ENCODE measurements around the gene CUEDC1. TPM values are rescaled to one million over a fixed set of nuclear protein-coding genes. Genes with fewer than 3 reads are reported as not detected.
A peak's percentile ranks its signal among the peaks of the same experiment; 100 is the strongest.

Gene CUEDC1
- total and polyA plus RNA-seq, 2 of the 13 experiments (the other 11 are each of a cell fraction or from before 2014, with no cell fraction given) = 7.4 to 12.9 TPM

DNA sequence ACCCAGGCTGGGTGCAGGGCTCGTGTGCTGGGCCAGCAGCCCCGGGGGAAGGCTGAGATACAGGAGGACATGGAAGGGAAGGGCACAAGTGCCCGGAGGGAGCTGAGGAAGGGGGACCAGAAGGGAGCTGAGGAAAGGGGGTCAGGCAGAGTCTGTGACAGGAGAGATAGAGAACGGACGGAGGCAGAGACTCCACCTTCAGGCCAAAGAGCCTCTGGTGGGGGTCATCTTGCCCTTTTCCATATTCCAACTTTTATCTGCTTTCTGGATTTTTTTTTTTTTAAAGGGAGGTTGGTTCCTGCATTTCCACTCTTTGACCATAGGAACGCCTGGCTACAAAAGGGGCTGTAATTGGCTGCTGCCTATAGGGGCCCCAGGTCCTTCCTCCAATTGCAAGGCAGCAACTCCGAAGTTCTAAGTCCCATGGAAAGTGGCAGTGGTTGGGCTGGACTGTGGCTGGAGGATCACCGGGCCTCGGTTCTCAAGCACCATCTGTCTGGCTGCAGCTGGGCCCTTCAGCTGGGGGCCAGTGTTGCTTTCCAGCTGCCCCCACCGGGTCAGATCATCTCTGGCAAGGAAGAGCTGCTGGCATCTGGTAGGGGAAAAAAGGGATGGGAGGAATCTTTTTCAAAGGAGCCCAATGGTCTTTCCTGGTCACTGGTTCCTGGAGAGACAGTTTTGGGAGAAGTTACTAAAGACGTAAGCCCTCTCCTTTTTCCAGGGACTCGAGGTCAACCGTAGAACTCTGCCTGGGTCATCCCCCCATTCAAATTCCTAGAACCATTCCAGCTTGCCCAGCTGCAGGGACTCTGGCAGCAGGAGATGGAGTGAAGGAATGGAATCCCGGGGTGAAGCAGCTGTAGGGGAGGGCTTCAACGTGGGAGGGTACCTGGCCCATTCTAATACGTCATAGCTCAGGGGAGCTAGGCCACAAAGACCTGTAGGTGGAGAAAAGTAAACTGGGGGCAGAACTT is 92.2 kb downstream of the CUEDC1 start (continued):
- TF ChIP-seq, protein P1, sequence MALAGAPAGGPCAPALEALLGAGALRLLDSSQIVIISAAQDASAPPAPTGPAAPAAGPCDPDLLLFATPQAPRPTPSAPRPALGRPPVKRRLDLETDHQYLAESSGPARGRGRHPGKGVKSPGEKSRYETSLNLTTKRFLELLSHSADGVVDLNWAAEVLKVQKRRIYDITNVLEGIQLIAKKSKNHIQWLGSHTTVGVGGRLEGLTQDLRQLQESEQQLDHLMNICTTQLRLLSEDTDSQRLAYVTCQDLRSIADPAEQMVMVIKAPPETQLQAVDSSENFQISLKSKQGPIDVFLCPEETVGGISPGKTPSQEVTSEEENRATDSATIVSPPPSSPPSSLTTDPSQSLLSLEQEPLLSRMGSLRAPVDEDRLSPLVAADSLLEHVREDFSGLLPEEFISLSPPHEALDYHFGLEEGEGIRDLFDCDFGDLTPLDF (CRISPR knock-in tag; IDR thresholded peaks at IDR 0.05) = no peak
- TF ChIP-seq, protein P2, sequence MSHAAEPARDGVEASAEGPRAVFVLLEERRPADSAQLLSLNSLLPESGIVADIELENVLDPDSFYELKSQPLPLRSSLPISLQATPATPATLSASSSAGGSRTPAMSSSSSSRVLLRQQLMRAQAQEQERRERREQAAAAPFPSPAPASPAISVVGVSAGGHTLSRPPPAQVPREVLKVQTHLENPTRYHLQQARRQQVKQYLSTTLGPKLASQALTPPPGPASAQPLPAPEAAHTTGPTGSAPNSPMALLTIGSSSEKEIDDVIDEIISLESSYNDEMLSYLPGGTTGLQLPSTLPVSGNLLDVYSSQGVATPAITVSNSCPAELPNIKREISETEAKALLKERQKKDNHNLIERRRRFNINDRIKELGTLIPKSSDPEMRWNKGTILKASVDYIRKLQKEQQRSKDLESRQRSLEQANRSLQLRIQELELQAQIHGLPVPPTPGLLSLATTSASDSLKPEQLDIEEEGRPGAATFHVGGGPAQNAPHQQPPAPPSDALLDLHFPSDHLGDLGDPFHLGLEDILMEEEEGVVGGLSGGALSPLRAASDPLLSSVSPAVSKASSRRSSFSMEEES (CRISPR knock-in tag; IDR thresholded peaks at IDR 0.05) = peak; percentile 80
- no peak for TF ChIP-seq ZMYM2 (CRISPR knock-in tag; IDR thresholded peaks at IDR 0.05)
- TF ChIP-seq, protein P3, sequence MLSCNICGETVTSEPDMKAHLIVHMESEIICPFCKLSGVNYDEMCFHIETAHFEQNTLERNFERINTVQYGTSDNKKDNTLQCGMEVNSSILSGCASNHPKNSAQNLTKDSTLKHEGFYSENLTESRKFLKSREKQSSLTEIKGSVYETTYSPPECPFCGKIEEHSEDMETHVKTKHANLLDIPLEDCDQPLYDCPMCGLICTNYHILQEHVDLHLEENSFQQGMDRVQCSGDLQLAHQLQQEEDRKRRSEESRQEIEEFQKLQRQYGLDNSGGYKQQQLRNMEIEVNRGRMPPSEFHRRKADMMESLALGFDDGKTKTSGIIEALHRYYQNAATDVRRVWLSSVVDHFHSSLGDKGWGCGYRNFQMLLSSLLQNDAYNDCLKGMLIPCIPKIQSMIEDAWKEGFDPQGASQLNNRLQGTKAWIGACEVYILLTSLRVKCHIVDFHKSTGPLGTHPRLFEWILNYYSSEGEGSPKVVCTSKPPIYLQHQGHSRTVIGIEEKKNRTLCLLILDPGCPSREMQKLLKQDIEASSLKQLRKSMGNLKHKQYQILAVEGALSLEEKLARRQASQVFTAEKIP (CRISPR knock-in tag; IDR thresholded peaks at IDR 0.05; ENCODE audit: borderline replicate concordance) = no peak
- no peak for TF ChIP-seq ZNF558 (CRISPR knock-in tag; IDR thresholded peaks at IDR 0.05; ENCODE audit: borderline replicate concordance)
- TF ChIP-seq, protein P4, sequence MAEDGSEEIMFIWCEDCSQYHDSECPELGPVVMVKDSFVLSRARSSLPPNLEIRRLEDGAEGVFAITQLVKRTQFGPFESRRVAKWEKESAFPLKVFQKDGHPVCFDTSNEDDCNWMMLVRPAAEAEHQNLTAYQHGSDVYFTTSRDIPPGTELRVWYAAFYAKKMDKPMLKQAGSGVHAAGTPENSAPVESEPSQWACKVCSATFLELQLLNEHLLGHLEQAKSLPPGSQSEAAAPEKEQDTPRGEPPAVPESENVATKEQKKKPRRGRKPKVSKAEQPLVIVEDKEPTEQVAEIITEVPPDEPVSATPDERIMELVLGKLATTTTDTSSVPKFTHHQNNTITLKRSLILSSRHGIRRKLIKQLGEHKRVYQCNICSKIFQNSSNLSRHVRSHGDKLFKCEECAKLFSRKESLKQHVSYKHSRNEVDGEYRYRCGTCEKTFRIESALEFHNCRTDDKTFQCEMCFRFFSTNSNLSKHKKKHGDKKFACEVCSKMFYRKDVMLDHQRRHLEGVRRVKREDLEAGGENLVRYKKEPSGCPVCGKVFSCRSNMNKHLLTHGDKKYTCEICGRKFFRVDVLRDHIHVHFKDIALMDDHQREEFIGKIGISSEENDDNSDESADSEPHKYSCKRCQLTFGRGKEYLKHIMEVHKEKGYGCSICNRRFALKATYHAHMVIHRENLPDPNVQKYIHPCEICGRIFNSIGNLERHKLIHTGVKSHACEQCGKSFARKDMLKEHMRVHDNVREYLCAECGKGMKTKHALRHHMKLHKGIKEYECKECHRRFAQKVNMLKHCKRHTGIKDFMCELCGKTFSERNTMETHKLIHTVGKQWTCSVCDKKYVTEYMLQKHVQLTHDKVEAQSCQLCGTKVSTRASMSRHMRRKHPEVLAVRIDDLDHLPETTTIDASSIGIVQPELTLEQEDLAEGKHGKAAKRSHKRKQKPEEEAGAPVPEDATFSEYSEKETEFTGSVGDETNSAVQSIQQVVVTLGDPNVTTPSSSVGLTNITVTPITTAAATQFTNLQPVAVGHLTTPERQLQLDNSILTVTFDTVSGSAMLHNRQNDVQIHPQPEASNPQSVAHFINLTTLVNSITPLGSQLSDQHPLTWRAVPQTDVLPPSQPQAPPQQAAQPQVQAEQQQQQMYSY (CRISPR knock-in tag; IDR thresholded peaks at IDR 0.05) = peak; percentile 59; the same call in 1 of the 2 replicates
- TF ChIP-seq, protein P5, sequence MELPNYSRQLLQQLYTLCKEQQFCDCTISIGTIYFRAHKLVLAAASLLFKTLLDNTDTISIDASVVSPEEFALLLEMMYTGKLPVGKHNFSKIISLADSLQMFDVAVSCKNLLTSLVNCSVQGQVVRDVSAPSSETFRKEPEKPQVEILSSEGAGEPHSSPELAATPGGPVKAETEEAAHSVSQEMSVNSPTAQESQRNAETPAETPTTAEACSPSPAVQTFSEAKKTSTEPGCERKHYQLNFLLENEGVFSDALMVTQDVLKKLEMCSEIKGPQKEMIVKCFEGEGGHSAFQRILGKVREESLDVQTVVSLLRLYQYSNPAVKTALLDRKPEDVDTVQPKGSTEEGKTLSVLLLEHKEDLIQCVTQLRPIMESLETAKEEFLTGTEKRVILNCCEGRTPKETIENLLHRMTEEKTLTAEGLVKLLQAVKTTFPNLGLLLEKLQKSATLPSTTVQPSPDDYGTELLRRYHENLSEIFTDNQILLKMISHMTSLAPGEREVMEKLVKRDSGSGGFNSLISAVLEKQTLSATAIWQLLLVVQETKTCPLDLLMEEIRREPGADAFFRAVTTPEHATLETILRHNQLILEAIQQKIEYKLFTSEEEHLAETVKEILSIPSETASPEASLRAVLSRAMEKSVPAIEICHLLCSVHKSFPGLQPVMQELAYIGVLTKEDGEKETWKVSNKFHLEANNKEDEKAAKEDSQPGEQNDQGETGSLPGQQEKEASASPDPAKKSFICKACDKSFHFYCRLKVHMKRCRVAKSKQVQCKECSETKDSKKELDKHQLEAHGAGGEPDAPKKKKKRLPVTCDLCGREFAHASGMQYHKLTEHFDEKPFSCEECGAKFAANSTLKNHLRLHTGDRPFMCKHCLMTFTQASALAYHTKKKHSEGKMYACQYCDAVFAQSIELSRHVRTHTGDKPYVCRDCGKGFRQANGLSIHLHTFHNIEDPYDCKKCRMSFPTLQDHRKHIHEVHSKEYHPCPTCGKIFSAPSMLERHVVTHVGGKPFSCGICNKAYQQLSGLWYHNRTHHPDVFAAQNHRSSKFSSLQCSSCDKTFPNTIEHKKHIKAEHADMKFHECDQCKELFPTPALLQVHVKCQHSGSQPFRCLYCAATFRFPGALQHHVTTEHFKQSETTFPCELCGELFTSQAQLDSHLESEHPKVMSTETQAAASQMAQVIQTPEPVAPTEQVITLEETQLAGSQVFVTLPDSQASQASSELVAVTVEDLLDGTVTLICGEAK (IDR thresholded peaks at IDR 0.05) = no peak
- TF ChIP-seq, protein P5 (CRISPR knock-in tag; IDR thresholded peaks at IDR 0.05) = 0 out of 2 replicates have a peak, but pooled peaks have one; percentile 48
- no peak for TF ChIP-seq TOE1 (CRISPR knock-in tag; IDR thresholded peaks at IDR 0.05)

Data from HepG2 (cell line).